Skeletal muscle tissue (tissue), 4 donors: ENCODE measurements around the gene RPS28. TPM values are rescaled to one million over a fixed set of nuclear protein-coding genes. Genes with fewer than 3 reads are reported as not detected.
"Not testable (repeated sequence)": the region's sequence is repeated elsewhere in the genome, so short reads cannot be mapped to it uniquely, and the experiment has no call there.

Source experiments
- H3K27ac ChIP-seq: one replicate; pipeline ENCODE4 v1.7.0; 2013; ENCODE audit warnings: mild to moderate bottlenecking, low read depth, low read length, inconsistent platforms
- H3K27me3 ChIP-seq, 3 donors: one replicate each; pipeline ENCODE4 v1.7.0; 2013; ENCODE audit warnings: low read length in 3 of 3; ENCODE audit not compliant: control insufficient read depth in 3 of 3, insufficient read depth in 3 of 3
- H3K36me3 ChIP-seq, 3 donors: one replicate each; pipeline ENCODE4 v1.7.0; 2013; ENCODE audit warnings: low read length in 3 of 3; ENCODE audit not compliant: control insufficient read depth in 3 of 3, insufficient read depth in 3 of 3
- H3K4me1 ChIP-seq, 3 donors: one replicate each; pipeline ENCODE4 v1.7.0; 2013; ENCODE audit warnings: low read length in 3 of 3, mild to moderate bottlenecking in 3 of 3; ENCODE audit not compliant: control insufficient read depth in 3 of 3, insufficient read depth in 3 of 3
- H3K4me3 ChIP-seq, 3 donors: one replicate each; pipeline ENCODE4 v1.7.0; 2013; ENCODE audit warnings: low read length in 3 of 3
- H3K9ac ChIP-seq, 3 donors: one replicate each; pipeline ENCODE4 v1.7.0; 2013; ENCODE audit warnings: low read length in 3 of 3, mild to moderate bottlenecking in 3 of 3, moderate library complexity in 2 of 3, low read depth in 1 of 3
- H3K9me3 ChIP-seq, 3 donors: one replicate each; pipeline ENCODE4 v1.7.0; 2013; ENCODE audit warnings: low read length in 3 of 3; ENCODE audit not compliant: control insufficient read depth in 3 of 3
- total RNA-seq: library from RNA; depleted of rRNA; stranded (reverse); fragments of >200 nt; gene quantifications from one replicate; pipeline ENCODE4 v1.2.3, GENCODE V29; 2014
- donor health status: Osteomylitis.

Gene RPS28
- total RNA-seq, 1 donor from 2014 or later = 371 TPM

- peak within 1 kb of the TSS; percentile 32 for H3K27ac ChIP-seq
- H3K36me3 ChIP-seq = peaks cover 20 to 32% (median 25%) of the 10 kb centered on the region in 3 donors
- peaks cover 20 to 39% (median 29%) of the 10 kb centered on the region in 3 donors for H3K4me1 ChIP-seq
- H3K4me3 ChIP-seq = peak within 1 kb of the TSS; percentile 86 to 96 (median 92)
- peak within 1 kb of the TSS; percentile 48 to 86 (median 63) for H3K9ac ChIP-seq
- H3K9me3 ChIP-seq = no peaks in the 10 kb centered on the region
- no peaks in the 10 kb centered on the region for H3K27me3 ChIP-seq
These were observed 13.1 kb upstream of the RPS28 start, which contains the start of gene CD320 for GRCh38 chr19:8307965-8308866. Gene CD320 (minus strand): TSS chr19:8308358. CDS start chr19:8308290, 68 bp downstream.

GRCh38 chr19:8308891-8309291 lies 12.4 kb upstream of the RPS28 start:
- Histone ChIP-seq H3K9ac (peak overlapping the region in 2 of 3 donors; percentile 47 to 63), H3K27ac (no peak overlapping the region), H3K9me3 (no peaks in the 10 kb centered on the region), H3K4me1 (peaks cover 20 to 39% (median 29%) of the 10 kb centered on the region in 3 donors), H3K4me3 (peak overlapping the region; percentile 86 to 96 (median 92)), H3K27me3 (no peaks in the 10 kb centered on the region), H3K36me3 (peaks cover 21 to 36% (median 23%) of the 10 kb centered on the region in 3 donors)

GRCh38 chr19:8310342-8311055 lies 10.8 kb upstream of the RPS28 start:
- Histone ChIP-seq H3K4me3 (no peak overlapping the region), H3K9ac (no peak overlapping the region), H3K36me3 (peaks cover 31 to 44% (median 33%) of the 10 kb centered on the region in 3 donors), H3K9me3 (no peaks in the 10 kb centered on the region), H3K4me1 (peaks cover 20 to 39% (median 29%) of the 10 kb centered on the region in 3 donors), H3K27ac (no peak overlapping the region), H3K27me3 (no peaks in the 10 kb centered on the region)

- H3K36me3 ChIP-seq = peaks cover 39 to 50% (median 40%) of the 10 kb centered on the region in 3 donors
- H3K4me1 ChIP-seq = peaks cover 20 to 35% (median 28%) of the 10 kb centered on the region in 3 donors
- H3K27me3 ChIP-seq = no peaks in the 10 kb centered on the region
- no peaks in the 10 kb centered on the region for H3K9me3 ChIP-seq
- no peak overlapping the region for H3K4me3 ChIP-seq
- peak overlapping the region in 1 of 3 donors; percentile 60 for H3K9ac ChIP-seq
- no peak overlapping the region for H3K27ac ChIP-seq
These were observed 9.6 kb upstream of the RPS28 start for GRCh38 chr19:8311461-8312260.

- peaks cover 7 to 15% (median 15%) of the 10 kb centered on the region in 3 donors for H3K4me1 ChIP-seq
- peaks cover 33 to 42% (median 33%) of the 10 kb centered on the region in 3 donors for H3K36me3 ChIP-seq
- H3K9ac ChIP-seq, H3K9me3 ChIP-seq, H3K4me3 ChIP-seq, H3K27me3 ChIP-seq, H3K27ac ChIP-seq: not testable (repeated sequence)
These were observed 6.2 kb upstream of the RPS28 start for GRCh38 chr19:8314981-8315640.

- Histone ChIP-seq H3K27ac (no peak overlapping the region), H3K36me3 (peaks cover 25 to 35% (median 28%) of the 10 kb centered on the region in 3 donors), H3K4me1 (peaks cover 14 to 24% (median 19%) of the 10 kb centered on the region in 3 donors), H3K9ac (no peak overlapping the region), H3K9me3 (no peaks in the 10 kb centered on the region), H3K27me3 (no peaks in the 10 kb centered on the region), H3K4me3 (no peak overlapping the region)
These were observed 4.8 kb upstream of the RPS28 start for GRCh38 chr19:8316351-8317125.

GRCh38 chr19:8318835-8319234 lies 2.5 kb upstream of the RPS28 start:
- H3K36me3 ChIP-seq = peaks cover 29 to 34% (median 31%) of the 10 kb centered on the region in 3 donors
- H3K4me3 ChIP-seq, H3K27ac ChIP-seq, H3K27me3 ChIP-seq, H3K9me3 ChIP-seq, H3K9ac ChIP-seq: not testable (repeated sequence)
- peaks cover 27 to 36% (median 30%) of the 10 kb centered on the region in 3 donors for H3K4me1 ChIP-seq

GRCh38 chr19:8319807-8320520 lies 1.3 kb upstream of the RPS28 start:
- Histone ChIP-seq H3K4me1 (peaks cover 35 to 48% (median 37%) of the 10 kb centered on the region in 3 donors), H3K4me3 (peak overlapping the region; percentile 99 to 100 (median 99)), H3K9ac (peak overlapping the region; percentile 100), H3K9me3 (no peaks in the 10 kb centered on the region), H3K27ac (peak overlapping the region; percentile 94), H3K36me3 (peaks cover 26 to 35% (median 29%) of the 10 kb centered on the region in 3 donors), H3K27me3 (no peaks in the 10 kb centered on the region)
